Mucosa of stomach (tissue), 1 donor: ENCODE measurements around the gene CASP9.
"Not testable (repeated sequence)": the region's sequence is repeated elsewhere in the genome, so short reads cannot be mapped to it uniquely, and the experiment has no call there.

Experiments
- H3K27me3 ChIP-seq: one replicate; pipeline ENCODE4 v1.7.0; 2013; ENCODE audit warnings: mild to moderate bottlenecking, low read length; ENCODE audit not compliant: control insufficient read depth, insufficient read depth
- H3K36me3 ChIP-seq: one replicate; pipeline ENCODE4 v1.7.0; 2013; ENCODE audit warnings: low read length; ENCODE audit not compliant: control insufficient read depth, insufficient read depth
- H3K4me1 ChIP-seq: one replicate; pipeline ENCODE4 v1.7.0; 2013; ENCODE audit warnings: mild to moderate bottlenecking, low read length; ENCODE audit not compliant: control insufficient read depth, insufficient read depth
- H3K4me3 ChIP-seq: one replicate; pipeline ENCODE4 v1.7.0; 2013; ENCODE audit warnings: low read length
- H3K9ac ChIP-seq: one replicate; pipeline ENCODE4 v1.7.0; 2013; ENCODE audit warnings: mild to moderate bottlenecking, low read length, moderate library complexity
- H3K9me3 ChIP-seq: one replicate; pipeline ENCODE4 v1.7.0; 2013; ENCODE audit warnings: mild to moderate bottlenecking, low read length, moderate library complexity; ENCODE audit not compliant: control insufficient read depth
- donor health status: Pancreatic carcinoma.

Gene CASP9

DNA sequence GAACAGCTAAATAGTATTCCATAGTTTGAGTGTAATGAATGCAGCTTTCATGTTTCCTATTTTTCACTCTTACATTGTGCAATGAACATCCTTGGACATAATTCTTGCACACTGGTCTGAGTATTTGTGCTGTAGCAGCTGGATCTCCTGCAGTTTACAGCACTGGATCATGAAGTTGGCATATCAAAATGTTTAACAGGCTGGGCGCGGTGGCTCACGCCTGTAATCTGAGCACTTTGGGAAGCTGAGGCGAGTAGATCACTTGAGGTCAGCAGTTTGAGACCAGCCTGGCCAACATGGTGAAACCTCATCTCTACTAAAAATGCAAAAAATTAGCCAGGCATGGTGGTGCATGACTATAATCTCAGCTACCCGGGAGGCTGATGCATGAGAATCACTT, 52.9 kb downstream of the CASP9 start:
- not testable (repeated sequence) for H3K9me3 ChIP-seq, H3K4me3 ChIP-seq, H3K36me3 ChIP-seq, H3K27me3 ChIP-seq, H3K9ac ChIP-seq, H3K4me1 ChIP-seq

DNA sequence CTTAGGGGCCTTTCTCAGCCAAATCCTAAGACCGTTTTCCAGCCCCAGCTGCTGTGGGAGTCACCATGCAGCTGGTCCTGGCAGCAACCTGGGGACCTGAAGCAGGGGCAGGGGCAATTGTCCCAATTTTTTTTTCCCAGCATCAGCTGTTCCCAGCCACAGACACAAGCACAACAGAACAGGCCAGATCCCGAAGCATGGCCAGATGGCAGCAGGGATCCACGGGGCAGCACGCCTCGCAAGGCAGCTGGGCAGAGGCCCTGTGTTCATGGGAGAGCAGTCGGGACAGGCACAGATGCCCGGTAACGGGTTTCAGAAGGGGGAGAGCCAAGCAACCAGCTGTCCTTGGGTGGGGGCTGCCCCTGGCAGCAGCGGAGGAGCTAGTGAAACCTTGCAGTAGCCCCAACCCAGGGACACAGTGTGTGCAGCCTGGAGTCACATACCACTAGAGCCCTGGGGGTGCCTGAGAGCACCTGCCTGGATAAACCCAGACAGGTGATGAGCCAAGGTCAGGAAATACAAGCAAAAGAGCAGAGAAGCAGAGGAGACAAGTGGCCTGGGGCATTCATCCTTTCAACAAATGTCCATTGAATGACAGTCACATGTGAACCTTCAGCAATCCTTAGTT, 54.1 kb downstream of the CASP9 start:
- not testable (repeated sequence) for H3K4me3 ChIP-seq, H3K27me3 ChIP-seq, H3K4me1 ChIP-seq, H3K9ac ChIP-seq, H3K36me3 ChIP-seq, H3K9me3 ChIP-seq

DNA sequence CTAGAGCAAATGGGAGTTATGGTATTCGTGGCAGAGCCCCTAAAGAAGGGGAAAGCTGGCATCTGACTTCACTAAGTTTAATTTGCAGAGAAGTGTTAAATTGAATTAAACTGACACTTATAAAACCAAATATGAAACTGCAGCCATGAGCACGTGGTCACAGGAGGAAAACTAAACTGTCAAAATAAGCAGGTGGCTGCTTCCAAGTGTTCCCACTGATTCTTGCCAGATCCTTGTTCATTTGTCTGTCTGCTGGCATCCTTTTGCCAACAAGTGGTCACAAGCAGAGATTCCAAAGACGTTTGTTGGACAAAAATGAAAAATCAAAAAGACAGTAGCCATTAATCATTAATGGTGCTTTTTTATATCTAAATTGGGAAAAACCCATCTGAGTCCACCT, 54.7 kb downstream of the CASP9 start:
- Histone ChIP-seq H3K27me3 (no peaks in the 10 kb centered on the region), H3K9me3 (no peaks in the 10 kb centered on the region), H3K9ac (no peak overlapping the region), H3K4me3 (no peak overlapping the region), H3K4me1 (no peaks in the 10 kb centered on the region), H3K36me3 (no peaks in the 10 kb centered on the region)

DNA sequence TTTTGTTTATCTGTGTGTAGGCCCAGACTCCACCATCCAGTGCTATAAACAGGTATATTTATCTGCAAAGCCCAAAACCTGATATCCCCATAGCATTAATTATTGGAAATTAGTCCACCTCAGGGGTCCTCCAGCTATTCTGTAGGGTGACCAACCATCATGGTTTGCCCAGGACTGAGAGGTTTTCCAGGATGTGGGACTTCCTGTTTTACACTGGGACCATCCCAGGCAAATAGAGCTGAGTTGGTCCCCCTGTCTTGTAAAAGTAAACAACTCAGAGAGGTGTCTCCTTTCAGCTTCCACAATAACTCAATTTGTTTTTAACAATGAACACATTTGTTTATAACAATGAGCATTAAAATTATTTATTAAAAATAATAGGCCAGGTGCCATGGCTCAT, 55.9 kb downstream of the CASP9 start:
- Histone ChIP-seq H3K4me1 (no peaks in the 10 kb centered on the region), H3K4me3 (no peak overlapping the region), H3K36me3 (no peaks in the 10 kb centered on the region), H3K9me3 (no peaks in the 10 kb centered on the region), H3K9ac (no peak overlapping the region), H3K27me3 (no peaks in the 10 kb centered on the region)

DNA sequence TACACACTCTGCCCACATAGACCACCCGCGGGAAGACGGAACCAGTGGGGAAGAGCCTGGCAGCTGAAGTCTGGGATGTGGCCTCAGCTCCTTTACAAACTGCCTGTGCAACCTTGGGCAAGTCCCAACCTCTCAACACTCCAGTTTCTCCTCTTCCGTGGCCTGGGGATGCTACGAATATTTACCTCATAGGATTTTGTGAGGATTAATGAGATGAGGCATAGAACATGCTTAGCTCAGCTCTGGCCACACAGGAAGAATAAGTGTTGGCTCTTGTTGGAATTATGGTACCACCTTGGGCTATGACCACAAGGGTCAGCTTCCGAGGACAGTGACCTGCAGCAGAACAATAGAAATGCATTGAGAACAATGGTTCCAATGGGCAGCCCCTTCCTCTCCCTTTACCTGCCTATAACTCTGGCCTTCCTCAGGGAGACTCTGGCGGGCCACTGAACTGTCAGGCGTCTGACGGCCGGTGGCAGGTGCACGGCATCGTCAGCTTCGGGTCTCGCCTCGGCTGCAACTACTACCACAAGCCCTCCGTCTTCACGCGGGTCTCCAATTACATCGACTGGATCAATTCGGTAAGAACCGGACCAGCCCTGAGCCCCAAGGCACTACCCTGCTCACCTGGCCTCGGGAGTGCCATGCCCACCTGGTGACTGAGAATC, 56.9 kb downstream of the CASP9 start:
- not testable (repeated sequence) for H3K9ac ChIP-seq, H3K27me3 ChIP-seq, H3K36me3 ChIP-seq, H3K9me3 ChIP-seq, H3K4me1 ChIP-seq, H3K4me3 ChIP-seq

DNA sequence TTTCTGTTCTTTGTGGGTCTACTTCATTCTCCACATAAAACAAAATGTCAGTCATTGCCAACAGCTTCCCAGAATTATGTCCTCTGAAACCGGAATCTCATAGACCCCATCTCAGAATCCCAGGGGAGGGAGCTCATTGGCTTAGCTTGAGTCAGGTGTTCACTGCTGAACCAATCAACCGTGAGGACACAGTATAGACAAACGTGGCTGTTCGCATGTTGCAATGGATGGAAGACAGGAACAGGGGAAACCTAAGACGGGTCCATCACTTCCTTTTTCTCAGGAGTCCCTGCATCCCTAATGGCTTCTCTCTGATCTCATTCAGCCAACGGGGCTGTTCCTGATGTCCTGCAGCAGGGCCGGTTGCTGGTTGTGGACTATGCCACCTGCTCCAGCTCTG, 58.3 kb downstream of the CASP9 start:
- Histone ChIP-seq H3K4me3 (no peak overlapping the region), H3K9ac (no peak overlapping the region), H3K4me1 (no peaks in the 10 kb centered on the region), H3K27me3 (no peaks in the 10 kb centered on the region), H3K36me3 (no peaks in the 10 kb centered on the region), H3K9me3 (no peaks in the 10 kb centered on the region)

DNA sequence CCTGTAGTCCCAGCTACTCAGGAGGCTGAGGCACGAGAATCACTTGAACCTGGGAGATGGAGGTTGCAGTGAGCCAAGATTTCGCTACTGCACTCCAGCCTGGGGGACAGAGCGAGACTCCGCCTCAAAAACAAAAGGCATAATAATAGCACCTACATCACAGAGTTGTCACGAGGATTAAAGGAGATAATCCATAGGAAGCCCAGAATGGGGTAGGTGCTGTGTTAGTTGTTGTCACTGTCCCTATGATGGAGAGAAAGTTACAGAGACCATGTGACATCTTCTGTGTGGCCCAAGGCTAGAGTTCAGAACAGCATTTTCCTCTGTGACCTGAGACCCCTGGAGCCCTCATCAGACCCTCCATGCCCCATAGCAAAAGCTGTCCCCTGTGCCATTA, 60.1 kb downstream of the CASP9 start:
- not testable (repeated sequence) for H3K4me1 ChIP-seq, H3K4me3 ChIP-seq, H3K27me3 ChIP-seq, H3K9ac ChIP-seq, H3K9me3 ChIP-seq, H3K36me3 ChIP-seq

DNA sequence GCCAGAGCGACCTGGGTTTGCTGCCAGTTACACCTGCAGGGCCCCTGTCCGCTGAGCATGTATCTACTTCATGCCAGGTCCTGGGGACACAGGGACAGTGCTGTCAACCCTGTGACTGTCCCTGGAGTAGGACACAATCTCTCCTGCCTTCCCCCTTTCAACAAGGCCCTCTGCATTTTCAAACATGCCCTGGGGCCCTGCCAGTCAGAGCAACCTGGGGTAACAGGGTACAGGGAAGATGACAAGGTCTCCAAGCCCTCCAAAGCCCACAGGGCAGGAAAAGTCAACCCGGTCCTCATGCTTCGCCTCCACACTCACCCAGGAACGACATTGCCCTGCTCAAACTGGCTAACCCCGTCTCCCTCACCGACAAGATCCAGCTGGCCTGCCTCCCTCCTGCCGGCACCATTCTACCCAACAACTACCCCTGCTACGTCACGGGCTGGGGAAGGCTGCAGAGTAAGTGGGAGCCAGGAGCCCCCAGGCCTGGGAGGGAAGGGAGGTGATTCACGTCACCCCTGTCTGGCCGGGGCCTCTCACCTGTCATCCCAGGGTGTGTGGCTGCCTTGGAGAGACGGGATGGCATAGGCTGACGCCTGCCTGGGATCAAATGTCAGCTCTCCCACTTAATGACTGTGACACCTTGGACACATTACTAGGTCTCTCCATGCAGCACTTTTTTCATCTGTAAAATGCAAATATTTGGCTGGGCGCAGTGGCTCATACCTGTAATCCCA, 60.8 kb downstream of the CASP9 start:
- not testable (repeated sequence) for H3K36me3 ChIP-seq, H3K27me3 ChIP-seq, H3K9ac ChIP-seq, H3K9me3 ChIP-seq, H3K4me1 ChIP-seq, H3K4me3 ChIP-seq

DNA sequence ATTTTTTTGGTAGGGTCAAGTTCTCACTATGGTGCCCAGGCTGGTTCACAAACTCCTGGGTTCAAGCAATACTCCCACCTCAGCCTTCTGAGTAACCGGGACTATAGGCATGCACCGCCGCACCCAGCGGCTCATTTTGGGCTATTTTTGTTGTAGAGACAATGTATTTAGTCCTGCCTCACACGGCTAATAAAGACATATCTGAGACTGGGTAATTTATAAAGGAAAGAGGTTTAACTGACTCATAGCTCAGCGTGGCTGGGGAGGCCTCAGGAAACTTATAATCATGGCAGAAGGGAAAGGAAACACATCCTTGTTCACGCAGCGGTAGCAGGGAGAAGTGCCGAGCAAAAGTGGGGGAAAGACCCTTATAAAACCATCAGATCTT, 63.3 kb downstream of the CASP9 start:
- Histone ChIP-seq H3K36me3 (no peaks in the 10 kb centered on the region), H3K9ac (no peak overlapping the region), H3K4me1 (peaks cover 6% of the 10 kb centered on the region), H3K27me3 (no peaks in the 10 kb centered on the region), H3K9me3 (no peaks in the 10 kb centered on the region), H3K4me3 (no peak overlapping the region)

DNA sequence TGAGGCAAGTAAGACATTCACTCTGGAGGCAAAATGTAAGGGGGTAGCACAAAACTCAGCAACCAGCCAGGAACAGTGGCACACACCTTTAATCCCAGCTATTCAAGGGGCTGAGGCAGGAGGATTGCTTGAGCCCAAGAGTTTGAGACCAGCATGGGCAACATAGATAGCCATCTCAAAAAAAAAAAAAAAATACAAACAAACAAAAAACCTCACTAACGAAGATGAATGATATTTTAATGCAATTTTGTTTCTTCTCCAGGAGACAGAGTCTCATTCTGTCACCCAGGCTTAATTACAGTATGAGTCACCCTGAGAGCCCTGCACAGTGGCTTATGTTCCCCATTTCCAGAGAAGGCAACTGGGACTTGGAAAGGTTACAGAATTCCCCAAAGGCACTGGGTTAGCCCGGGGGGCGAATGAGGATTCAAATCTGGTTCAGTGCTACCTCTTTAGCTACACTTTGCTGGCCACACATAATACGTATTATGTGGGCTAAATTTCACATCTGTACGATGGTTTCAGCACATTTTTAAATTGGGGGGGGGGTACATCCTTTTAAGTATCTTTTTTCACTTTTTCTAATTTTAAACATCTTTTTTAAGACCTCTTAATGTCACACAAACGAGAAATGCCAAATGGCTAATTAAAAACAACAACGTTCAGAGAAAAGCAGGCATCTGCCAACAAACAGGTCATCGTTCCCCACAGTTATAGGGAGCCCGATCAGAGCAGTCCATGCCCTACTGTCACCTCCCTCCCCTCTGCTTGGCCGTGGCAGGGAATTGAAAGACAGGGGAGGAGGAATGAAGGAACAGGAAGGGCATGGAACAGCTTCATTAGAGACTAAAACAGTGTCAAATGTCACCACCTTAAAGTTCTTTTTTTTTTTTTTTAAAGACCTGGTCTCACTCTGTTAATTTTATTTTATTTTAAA, 64.0 kb downstream of the CASP9 start:
- Histone ChIP-seq H3K9me3 (no peaks in the 10 kb centered on the region), H3K36me3 (no peaks in the 10 kb centered on the region), H3K4me3 (no peak overlapping the region), H3K9ac (no peak overlapping the region), H3K4me1 (peaks cover 6% of the 10 kb centered on the region), H3K27me3 (no peaks in the 10 kb centered on the region)

DNA sequence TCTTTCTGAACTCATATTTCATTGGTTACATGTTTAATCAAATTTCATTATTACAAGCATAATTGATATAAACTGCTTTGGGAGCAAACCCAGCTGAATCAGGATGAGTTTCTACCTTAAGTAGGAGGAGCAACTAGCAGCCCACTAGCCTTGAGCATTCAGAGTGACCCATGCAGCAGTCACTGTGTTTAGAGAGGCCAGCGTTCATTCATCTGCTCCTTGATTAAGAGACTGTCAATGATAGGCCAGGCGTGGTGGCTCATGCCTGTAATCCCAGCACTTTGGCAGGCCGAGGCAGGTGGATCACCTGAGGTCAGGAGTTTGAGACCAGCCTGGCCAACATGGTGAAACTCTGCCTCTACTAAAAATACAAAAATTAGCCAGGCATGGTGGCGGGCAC, 65.6 kb downstream of the CASP9 start:
- not testable (repeated sequence) for H3K36me3 ChIP-seq, H3K9ac ChIP-seq, H3K4me3 ChIP-seq, H3K9me3 ChIP-seq, H3K27me3 ChIP-seq
- H3K4me1 ChIP-seq: peaks cover 14% of the 10 kb centered on the region

DNA sequence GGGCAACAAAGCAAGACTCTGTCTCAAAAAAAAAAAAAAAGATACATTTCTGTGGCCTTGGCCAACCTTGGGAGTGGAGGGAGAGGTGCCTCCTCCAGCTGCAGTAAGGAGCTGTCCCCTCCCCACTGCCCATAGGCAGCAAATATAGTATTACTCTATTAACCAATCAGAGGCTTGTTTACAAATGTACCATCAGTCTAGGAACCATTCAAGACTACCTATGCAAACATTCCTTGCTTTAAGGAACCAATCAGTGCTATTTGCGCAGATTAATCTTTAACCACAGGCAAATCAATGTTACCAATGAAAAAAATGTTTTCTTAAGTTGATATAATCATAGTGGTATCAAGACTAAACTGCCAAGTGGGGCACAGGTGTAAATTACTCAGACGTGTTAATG, 66.4 kb downstream of the CASP9 start:
- peaks cover 14% of the 10 kb centered on the region for H3K4me1 ChIP-seq
- H3K9me3 ChIP-seq: no peaks in the 10 kb centered on the region
- H3K9ac ChIP-seq: no peak overlapping the region

More for the DNA sequence above, 66.4 kb downstream of the CASP9 start:
- Histone ChIP-seq H3K36me3 (no peaks in the 10 kb centered on the region), H3K4me3 (no peak overlapping the region), H3K27me3 (no peaks in the 10 kb centered on the region)
